ENCODE results near the gene MTFMT.
A peak's percentile ranks its signal among the peaks of the same experiment; 100 is the strongest.

DNA sequence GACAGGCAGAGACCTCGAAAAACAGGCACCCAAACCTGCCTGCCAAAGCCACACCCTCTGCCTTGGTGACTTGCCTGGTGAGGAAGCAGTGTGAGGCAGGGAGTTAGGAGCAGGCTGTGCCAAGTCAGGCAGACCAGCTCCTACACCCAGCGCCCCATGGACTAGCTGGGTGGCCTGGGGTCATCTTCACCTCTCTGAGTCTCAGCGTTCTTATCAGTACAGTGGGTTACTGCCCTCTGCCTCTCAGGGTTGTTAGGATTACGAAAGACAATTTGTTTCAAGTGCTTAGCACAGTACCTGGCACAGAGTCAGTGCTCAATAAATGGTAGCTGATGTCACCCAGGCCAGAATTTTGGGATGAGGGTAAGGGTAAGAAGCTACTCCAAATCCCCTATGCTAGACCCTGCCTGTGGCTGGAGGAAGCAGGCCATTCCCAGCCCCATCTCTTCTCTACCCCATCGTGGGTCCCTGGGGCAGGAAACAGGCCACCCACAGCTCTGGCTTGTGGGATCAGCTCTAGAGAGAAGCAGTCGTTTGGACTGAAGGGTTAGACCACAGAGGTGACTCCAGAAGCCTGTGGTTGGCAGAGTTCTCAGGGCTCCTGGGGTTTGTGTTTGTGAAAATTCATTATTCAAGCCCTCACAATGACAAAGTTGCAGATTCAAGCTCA is 25.9 kb upstream of the MTFMT start:
- TF ChIP-seq JUND (IDR thresholded peaks at IDR 0.05) = peak; percentile 78 to 93
- TF ChIP-seq, protein P1, sequence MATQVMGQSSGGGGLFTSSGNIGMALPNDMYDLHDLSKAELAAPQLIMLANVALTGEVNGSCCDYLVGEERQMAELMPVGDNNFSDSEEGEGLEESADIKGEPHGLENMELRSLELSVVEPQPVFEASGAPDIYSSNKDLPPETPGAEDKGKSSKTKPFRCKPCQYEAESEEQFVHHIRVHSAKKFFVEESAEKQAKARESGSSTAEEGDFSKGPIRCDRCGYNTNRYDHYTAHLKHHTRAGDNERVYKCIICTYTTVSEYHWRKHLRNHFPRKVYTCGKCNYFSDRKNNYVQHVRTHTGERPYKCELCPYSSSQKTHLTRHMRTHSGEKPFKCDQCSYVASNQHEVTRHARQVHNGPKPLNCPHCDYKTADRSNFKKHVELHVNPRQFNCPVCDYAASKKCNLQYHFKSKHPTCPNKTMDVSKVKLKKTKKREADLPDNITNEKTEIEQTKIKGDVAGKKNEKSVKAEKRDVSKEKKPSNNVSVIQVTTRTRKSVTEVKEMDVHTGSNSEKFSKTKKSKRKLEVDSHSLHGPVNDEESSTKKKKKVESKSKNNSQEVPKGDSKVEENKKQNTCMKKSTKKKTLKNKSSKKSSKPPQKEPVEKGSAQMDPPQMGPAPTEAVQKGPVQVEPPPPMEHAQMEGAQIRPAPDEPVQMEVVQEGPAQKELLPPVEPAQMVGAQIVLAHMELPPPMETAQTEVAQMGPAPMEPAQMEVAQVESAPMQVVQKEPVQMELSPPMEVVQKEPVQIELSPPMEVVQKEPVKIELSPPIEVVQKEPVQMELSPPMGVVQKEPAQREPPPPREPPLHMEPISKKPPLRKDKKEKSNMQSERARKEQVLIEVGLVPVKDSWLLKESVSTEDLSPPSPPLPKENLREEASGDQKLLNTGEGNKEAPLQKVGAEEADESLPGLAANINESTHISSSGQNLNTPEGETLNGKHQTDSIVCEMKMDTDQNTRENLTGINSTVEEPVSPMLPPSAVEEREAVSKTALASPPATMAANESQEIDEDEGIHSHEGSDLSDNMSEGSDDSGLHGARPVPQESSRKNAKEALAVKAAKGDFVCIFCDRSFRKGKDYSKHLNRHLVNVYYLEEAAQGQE (IDR thresholded peaks at IDR 0.05) = peak; percentile 53
- TF ChIP-seq, protein P2, sequence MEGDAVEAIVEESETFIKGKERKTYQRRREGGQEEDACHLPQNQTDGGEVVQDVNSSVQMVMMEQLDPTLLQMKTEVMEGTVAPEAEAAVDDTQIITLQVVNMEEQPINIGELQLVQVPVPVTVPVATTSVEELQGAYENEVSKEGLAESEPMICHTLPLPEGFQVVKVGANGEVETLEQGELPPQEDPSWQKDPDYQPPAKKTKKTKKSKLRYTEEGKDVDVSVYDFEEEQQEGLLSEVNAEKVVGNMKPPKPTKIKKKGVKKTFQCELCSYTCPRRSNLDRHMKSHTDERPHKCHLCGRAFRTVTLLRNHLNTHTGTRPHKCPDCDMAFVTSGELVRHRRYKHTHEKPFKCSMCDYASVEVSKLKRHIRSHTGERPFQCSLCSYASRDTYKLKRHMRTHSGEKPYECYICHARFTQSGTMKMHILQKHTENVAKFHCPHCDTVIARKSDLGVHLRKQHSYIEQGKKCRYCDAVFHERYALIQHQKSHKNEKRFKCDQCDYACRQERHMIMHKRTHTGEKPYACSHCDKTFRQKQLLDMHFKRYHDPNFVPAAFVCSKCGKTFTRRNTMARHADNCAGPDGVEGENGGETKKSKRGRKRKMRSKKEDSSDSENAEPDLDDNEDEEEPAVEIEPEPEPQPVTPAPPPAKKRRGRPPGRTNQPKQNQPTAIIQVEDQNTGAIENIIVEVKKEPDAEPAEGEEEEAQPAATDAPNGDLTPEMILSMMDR (IDR thresholded peaks at IDR 0.05; ENCODE audit: low read depth, low read length, missing input control) = no peak
- peak in 1 of 2 donors; percentile 54 for TF ChIP-seq EGR1 (IDR thresholded peaks at IDR 0.05; ENCODE audit: low read depth in 2 of 2)
- peak; percentile 58 for TF ChIP-seq YY1 (IDR thresholded peaks at IDR 0.05)
- TF ChIP-seq, protein P3, sequence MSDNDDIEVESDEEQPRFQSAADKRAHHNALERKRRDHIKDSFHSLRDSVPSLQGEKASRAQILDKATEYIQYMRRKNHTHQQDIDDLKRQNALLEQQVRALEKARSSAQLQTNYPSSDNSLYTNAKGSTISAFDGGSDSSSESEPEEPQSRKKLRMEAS (IDR thresholded peaks at IDR 0.05) = peak; percentile 84
- peak; percentile 24 for TF ChIP-seq FOXA1 (IDR thresholded peaks at IDR 0.05)
- peak; percentile 64 for TF ChIP-seq NR2F2 (IDR thresholded peaks at IDR 0.05)
- TF ChIP-seq, protein P4, sequence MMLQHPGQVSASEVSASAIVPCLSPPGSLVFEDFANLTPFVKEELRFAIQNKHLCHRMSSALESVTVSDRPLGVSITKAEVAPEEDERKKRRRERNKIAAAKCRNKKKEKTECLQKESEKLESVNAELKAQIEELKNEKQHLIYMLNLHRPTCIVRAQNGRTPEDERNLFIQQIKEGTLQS (IDR thresholded peaks at IDR 0.05) = peak; percentile 52
- TF ChIP-seq GABPA (IDR thresholded peaks at IDR 0.05 in 1 of 2, conservative IDR thresholded peaks at IDR 0.05 in 1 of 2) = no peak
- TF ChIP-seq TAF1 (conservative IDR thresholded peaks at IDR 0.05) = no peak
- TF ChIP-seq RAD21 (IDR thresholded peaks at IDR 0.05) = peak; percentile 44 to 47
